WERI-Rb-1 (cell line): ENCODE measurements around the gene FHOD3.

Source experiments
- DNase-seq: peaks from one replicate; pipeline ENCODE4 v3.0.0-alpha.2; 2020
- H3K27ac ChIP-seq: fragments of 250-450 bp; sonication (Bioruptor Pico); 2 replicates; pipeline ENCODE4 v1.5.1; 2020; ENCODE audit warnings: mild to moderate bottlenecking, moderate library complexity
- H3K27me3 ChIP-seq: fragments of 250-450 bp; sonication (Bioruptor Pico); 2 replicates; pipeline ENCODE4 v1.5.1; 2021; ENCODE audit warnings: mild to moderate bottlenecking, low read depth, moderate library complexity; ENCODE audit not compliant: insufficient read depth, severe bottlenecking
- H3K36me3 ChIP-seq: fragments of 250-450 bp; sonication (Bioruptor Pico); 2 replicates; pipeline ENCODE4 v1.5.1; 2020; ENCODE audit warnings: mild to moderate bottlenecking, moderate library complexity
- H3K4me3 ChIP-seq: 2 replicates; pipeline ENCODE4 v1.5.1; 2011; ENCODE audit warnings: low read depth, mild to moderate bottlenecking, control low read depth, low read length
- H3K9me3 ChIP-seq: fragments of 250-450 bp; sonication (Bioruptor Pico); 2 replicates; pipeline ENCODE4 v1.5.1; 2021; ENCODE audit warnings: mild to moderate bottlenecking, moderate library complexity; ENCODE audit not compliant: severe bottlenecking
- CTCF ChIP-seq: IDR thresholded peaks from 2 replicates; pipeline ENCODE4 v1.5.1; 2011; ENCODE audit warnings: low read depth, mild to moderate bottlenecking, control low read depth, inconsistent platforms, low read length

The FHOD3 gene

GRCh38 chr18:36593641-36594040 is 296.1 kb downstream of the FHOD3 start:
- Histone ChIP-seq H3K27me3 (no peaks in the 10 kb centered on the region), H3K36me3 (no peaks in the 10 kb centered on the region), H3K27ac (no peak overlapping the region), H3K4me3 (no peak overlapping the region), H3K9me3 (no peaks in the 10 kb centered on the region)
- no peak for TF ChIP-seq CTCF
- DNase-seq = no peak

- no peak for TF ChIP-seq CTCF
- H3K36me3 ChIP-seq = no peaks in the 10 kb centered on the region
- DNase-seq = no peak
- no peaks in the 10 kb centered on the region for H3K9me3 ChIP-seq
- no peak overlapping the region for H3K4me3 ChIP-seq
- H3K27me3 ChIP-seq = no peaks in the 10 kb centered on the region
- H3K27ac ChIP-seq = no peak overlapping the region
Observed at GRCh38 chr18:36594621-36595020, 297.1 kb downstream of the FHOD3 start.

GRCh38 chr18:36595046-36595817 is 297.7 kb downstream of the FHOD3 start:
- H3K36me3 ChIP-seq = no peaks in the 10 kb centered on the region
- H3K4me3 ChIP-seq = no peak overlapping the region
- no peak for TF ChIP-seq CTCF
- no peaks in the 10 kb centered on the region for H3K9me3 ChIP-seq
- no peaks in the 10 kb centered on the region for H3K27me3 ChIP-seq
- DNase-seq = no peak
- H3K27ac ChIP-seq = no peak overlapping the region

GRCh38 chr18:36595818-36596215 is 298.3 kb downstream of the FHOD3 start:
- H3K9me3 ChIP-seq = no peaks in the 10 kb centered on the region
- no peak for DNase-seq
- H3K36me3 ChIP-seq = no peaks in the 10 kb centered on the region
- no peak overlapping the region for H3K4me3 ChIP-seq
- no peak overlapping the region for H3K27ac ChIP-seq
- TF ChIP-seq CTCF = no peak
- H3K27me3 ChIP-seq = no peaks in the 10 kb centered on the region

- Histone ChIP-seq H3K27me3 (no peaks in the 10 kb centered on the region), H3K36me3 (no peaks in the 10 kb centered on the region), H3K27ac (no peak overlapping the region), H3K9me3 (no peaks in the 10 kb centered on the region), H3K4me3 (no peak overlapping the region)
- no peak for DNase-seq
- TF ChIP-seq CTCF = no peak
Observed at GRCh38 chr18:36597636-36598035, 300.1 kb downstream of the FHOD3 start.

- H3K9me3 ChIP-seq = no peaks in the 10 kb centered on the region
- H3K4me3 ChIP-seq = no peak overlapping the region
- peak overlapping the region; percentile 56 for H3K27ac ChIP-seq
- no peak for TF ChIP-seq CTCF
- H3K36me3 ChIP-seq = no peaks in the 10 kb centered on the region
- no peaks in the 10 kb centered on the region for H3K27me3 ChIP-seq
- no peak for DNase-seq
Observed at GRCh38 chr18:36600548-36600947, 303.0 kb downstream of the FHOD3 start.
